ENCODE data around the gene PKLR. TPM values are rescaled to one million over a fixed set of nuclear protein-coding genes. Genes with fewer than 3 reads are reported as not detected.

The PKLR gene
- total and polyA plus RNA-seq, 2 donors (not counting 3 experiments of a cell fraction or from before 2014, with no cell fraction given) = not detected

GRCh38 chr1:155267373-155267772 is 33.9 kb downstream of the PKLR start:
- TF ChIP-seq FOS (IDR thresholded peaks at IDR 0.05; ENCODE audit: borderline replicate concordance, insufficient read depth, low read length) (no peak), MYC (IDR thresholded peaks at IDR 0.05; ENCODE audit: low read depth, low read length) (no peak), POLR2AphosphoS5 (IDR thresholded peaks at IDR 0.05; ENCODE audit: insufficient read depth, low read depth, low read length) (no peak), POLR2A (IDR thresholded peaks at IDR 0.05; ENCODE audit: low read depth, low read length) (no peak), JUN (IDR thresholded peaks at IDR 0.05; ENCODE audit: borderline replicate concordance, insufficient read depth, insufficient read length, low read depth) (no peak), GATA2 (IDR thresholded peaks at IDR 0.05; ENCODE audit: insufficient read depth, insufficient read length, low read depth, low read length) (no peak), EZH2 (IDR thresholded peaks at IDR 0.05; ENCODE audit: borderline replicate concordance, low read depth, low read length, severe bottlenecking) (no peak)
- TF ChIP-seq, protein P1, sequence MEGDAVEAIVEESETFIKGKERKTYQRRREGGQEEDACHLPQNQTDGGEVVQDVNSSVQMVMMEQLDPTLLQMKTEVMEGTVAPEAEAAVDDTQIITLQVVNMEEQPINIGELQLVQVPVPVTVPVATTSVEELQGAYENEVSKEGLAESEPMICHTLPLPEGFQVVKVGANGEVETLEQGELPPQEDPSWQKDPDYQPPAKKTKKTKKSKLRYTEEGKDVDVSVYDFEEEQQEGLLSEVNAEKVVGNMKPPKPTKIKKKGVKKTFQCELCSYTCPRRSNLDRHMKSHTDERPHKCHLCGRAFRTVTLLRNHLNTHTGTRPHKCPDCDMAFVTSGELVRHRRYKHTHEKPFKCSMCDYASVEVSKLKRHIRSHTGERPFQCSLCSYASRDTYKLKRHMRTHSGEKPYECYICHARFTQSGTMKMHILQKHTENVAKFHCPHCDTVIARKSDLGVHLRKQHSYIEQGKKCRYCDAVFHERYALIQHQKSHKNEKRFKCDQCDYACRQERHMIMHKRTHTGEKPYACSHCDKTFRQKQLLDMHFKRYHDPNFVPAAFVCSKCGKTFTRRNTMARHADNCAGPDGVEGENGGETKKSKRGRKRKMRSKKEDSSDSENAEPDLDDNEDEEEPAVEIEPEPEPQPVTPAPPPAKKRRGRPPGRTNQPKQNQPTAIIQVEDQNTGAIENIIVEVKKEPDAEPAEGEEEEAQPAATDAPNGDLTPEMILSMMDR (IDR thresholded peaks at IDR 0.05; ENCODE audit: extremely low read depth in 1 of 2, insufficient read depth in 1 of 2, low read depth in 1 of 2, low read length in 2 of 2) = no peak
- TF ChIP-seq, protein P2, sequence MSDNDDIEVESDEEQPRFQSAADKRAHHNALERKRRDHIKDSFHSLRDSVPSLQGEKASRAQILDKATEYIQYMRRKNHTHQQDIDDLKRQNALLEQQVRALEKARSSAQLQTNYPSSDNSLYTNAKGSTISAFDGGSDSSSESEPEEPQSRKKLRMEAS (IDR thresholded peaks at IDR 0.05; ENCODE audit: insufficient read depth, insufficient read length) = no peak
- Histone ChIP-seq H3K36me3 (ENCODE audit: control insufficient read depth in 2 of 2, extremely low read depth in 1 of 2, insufficient read depth in 2 of 2, low read length in 2 of 2) (peaks cover 31 to 48% of the 10 kb centered on the region in 2 experiments), H3K27ac (ENCODE audit: insufficient read depth, low read depth, low read length) (no peak overlapping the region), H3K4me3 (replicated peaks in 1 of 3; ENCODE audit: insufficient read depth in 1 of 3, low read depth in 1 of 3, low read length in 3 of 3) (no peak overlapping the region), H4K20me1 (replicated peaks; ENCODE audit: control insufficient read depth, extremely low read depth, insufficient read depth, low read length) (no peaks in the 10 kb centered on the region), H3K9me3 (replicated peaks; ENCODE audit: control insufficient read depth, insufficient read depth, low read length) (no peaks in the 10 kb centered on the region), H3K4me1 (ENCODE audit: control insufficient read depth, extremely low read depth, insufficient read depth, low read length) (peaks cover 6% of the 10 kb centered on the region), H3K9ac (replicated peaks; ENCODE audit: extremely low read depth, insufficient read depth, low read length) (no peak overlapping the region), H2AFZ (ENCODE audit: low read depth, low read length) (no peak overlapping the region), H3K79me2 (ENCODE audit: control insufficient read depth, insufficient read depth, low read length) (peaks cover 20% of the 10 kb centered on the region), H3K9me1 (replicated peaks; ENCODE audit: control insufficient read depth, extremely low read depth, insufficient read depth, low read length) (no peaks in the 10 kb centered on the region), H3K4me2 (ENCODE audit: insufficient read depth, low read length) (no peak overlapping the region), H3K27me3 (ENCODE audit: control insufficient read depth in 2 of 2, insufficient read depth in 2 of 2, low read length in 2 of 2) (no peaks in the 10 kb centered on the region)
- DNase-seq (ENCODE audit: low read depth, low spot score) (no peak), FAIRE-seq (no peak)
- dilution Hi-C loops (cut with MboI; ENCODE audit: extremely low pct_ligation_motif_present, low sequenced_read_pairs) (no loop called here), intact Hi-C loops (cut with micrococcal nuclease) (no loop called here)
- BruUV-seq (replicated peaks) = no TSS peak
- ChIA-PET POLR2A (no interaction called here), CTCF (interaction anchor here (2.3 kb wide), 1 partner anchor 11 kb away, joined by 5 read pairs; no protein-coding TSS in a partner anchor)
